Mucosa of rectum (tissue), 2 donors: ENCODE measurements around the gene RDH13.
"Not testable (repeated sequence)": the region's sequence is repeated elsewhere in the genome, so short reads cannot be mapped to it uniquely, and the experiment has no call there.

ENCODE experiments used
- H3K27ac ChIP-seq, 2 donors: one replicate each; pipeline ENCODE4 v1.7.0; 2013; ENCODE audit warnings: inconsistent platforms in 2 of 2, low read depth in 2 of 2, low read length in 2 of 2
- H3K27me3 ChIP-seq, 2 donors: one replicate each; pipeline ENCODE4 v1.7.0; 2013; ENCODE audit warnings: low read length in 2 of 2; ENCODE audit not compliant: control insufficient read depth in 2 of 2, insufficient read depth in 2 of 2
- H3K36me3 ChIP-seq, 2 donors: one replicate each; pipeline ENCODE4 v1.7.0; 2013; ENCODE audit warnings: low read length in 2 of 2; ENCODE audit not compliant: control insufficient read depth in 2 of 2, insufficient read depth in 2 of 2
- H3K4me1 ChIP-seq, 2 donors: one replicate each; pipeline ENCODE4 v1.7.0; 2013; ENCODE audit warnings: low read length in 2 of 2, mild to moderate bottlenecking in 1 of 2; ENCODE audit not compliant: control insufficient read depth in 2 of 2, insufficient read depth in 2 of 2
- H3K4me3 ChIP-seq, 2 donors: one replicate each; pipeline ENCODE4 v1.7.0; 2013; ENCODE audit warnings: low read length in 2 of 2
- H3K9ac ChIP-seq, 2 donors: one replicate each; pipeline ENCODE4 v1.7.0; 2013; ENCODE audit warnings: low read length in 2 of 2, low read depth in 1 of 2, mild to moderate bottlenecking in 1 of 2
- H3K9me3 ChIP-seq, 2 donors: one replicate each; pipeline ENCODE4 v1.7.0; 2013; ENCODE audit warnings: low read length in 2 of 2; ENCODE audit not compliant: control insufficient read depth in 2 of 2
- donor health status: healthy.
- donor health status: Normal muscosa, but diverticular disease.

Gene RDH13

GRCh38 chr19:55032976-55033643 lies 29.8 kb downstream of the RDH13 start:
- not testable (repeated sequence) for H3K4me3 ChIP-seq, H3K4me1 ChIP-seq, H3K36me3 ChIP-seq, H3K27ac ChIP-seq, H3K9ac ChIP-seq, H3K9me3 ChIP-seq, H3K27me3 ChIP-seq

DNA sequence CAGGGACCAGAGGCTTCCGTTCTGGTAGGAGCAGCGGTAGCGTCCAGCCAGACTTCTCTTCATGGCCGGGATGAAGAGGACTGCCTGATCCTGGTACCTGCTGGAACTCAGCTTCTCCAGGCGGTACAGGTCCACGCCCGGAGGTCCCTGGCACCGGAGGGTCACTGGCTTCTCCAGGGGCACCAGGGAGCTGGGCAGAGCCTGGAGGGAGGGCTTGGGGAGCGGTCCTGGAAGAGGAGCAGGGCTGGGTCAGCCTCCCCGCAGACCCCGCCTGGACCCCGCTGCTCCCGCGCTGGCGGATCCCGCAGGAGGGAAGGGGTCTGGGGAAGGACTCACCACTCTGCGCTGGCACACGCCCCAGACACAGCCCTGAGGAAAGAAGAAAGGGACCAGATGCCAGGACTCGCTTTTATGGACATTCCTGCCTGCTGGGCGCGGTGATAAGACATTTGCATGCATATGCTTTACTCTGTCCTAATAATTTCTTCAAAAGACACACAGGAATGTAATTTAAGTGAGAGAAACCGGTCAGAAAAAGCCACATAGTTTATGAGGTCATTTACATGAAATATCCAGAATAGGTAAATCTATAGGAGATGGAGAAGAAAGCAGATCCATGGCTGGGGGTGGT lies 30.7 kb downstream of the RDH13 start:
- no peaks in the 10 kb centered on the region for H3K9me3 ChIP-seq
- no peaks in the 10 kb centered on the region for H3K36me3 ChIP-seq
- H3K9ac ChIP-seq, result no peak overlapping the region
- H3K27me3 ChIP-seq, result no peaks in the 10 kb centered on the region
- no peak overlapping the region for H3K4me3 ChIP-seq
- H3K4me1 ChIP-seq, result no peaks in the 10 kb centered on the region
- no peak overlapping the region for H3K27ac ChIP-seq

DNA sequence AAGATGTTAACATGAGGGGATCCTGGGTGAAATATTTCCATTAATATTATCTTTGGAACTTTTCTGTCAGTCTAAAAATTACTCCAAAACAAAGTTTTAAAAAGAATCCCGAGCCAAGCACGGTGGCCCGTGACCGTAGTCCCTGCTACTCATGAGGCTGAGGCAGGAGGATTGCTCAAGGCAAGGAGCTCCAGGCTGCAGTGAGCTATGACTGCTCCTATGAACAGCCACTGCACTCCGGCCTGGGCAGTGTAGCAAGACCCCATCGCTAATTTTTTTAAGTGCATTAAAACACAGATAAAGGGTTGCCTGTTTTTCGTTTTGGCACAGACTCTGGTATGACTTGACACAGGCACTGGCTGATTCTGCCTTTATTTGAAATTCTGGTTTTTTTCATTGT lies 31.8 kb downstream of the RDH13 start:
- Histone ChIP-seq H3K9ac (no peak overlapping the region), H3K4me3 (no peak overlapping the region), H3K27me3 (no peaks in the 10 kb centered on the region), H3K4me1 (no peaks in the 10 kb centered on the region), H3K36me3 (no peaks in the 10 kb centered on the region), H3K27ac (no peak overlapping the region), H3K9me3 (no peaks in the 10 kb centered on the region)

- no peaks in the 10 kb centered on the region for H3K4me1 ChIP-seq
- H3K9me3 ChIP-seq, result no peaks in the 10 kb centered on the region
- H3K4me3 ChIP-seq, result no peak overlapping the region
- H3K9ac ChIP-seq, result no peak overlapping the region
- no peaks in the 10 kb centered on the region for H3K36me3 ChIP-seq
- H3K27me3 ChIP-seq, result no peaks in the 10 kb centered on the region
- H3K27ac ChIP-seq, result no peak overlapping the region
Measured at GRCh38 chr19:55028757-55029156, 34.2 kb downstream of the RDH13 start.

- Histone ChIP-seq H3K36me3 (no peaks in the 10 kb centered on the region), H3K9ac (no peak overlapping the region), H3K4me3 (no peak overlapping the region), H3K27ac (no peak overlapping the region), H3K4me1 (no peaks in the 10 kb centered on the region), H3K27me3 (no peaks in the 10 kb centered on the region), H3K9me3 (no peaks in the 10 kb centered on the region)
Measured at GRCh38 chr19:55027472-55028337, 35.2 kb downstream of the RDH13 start.

DNA sequence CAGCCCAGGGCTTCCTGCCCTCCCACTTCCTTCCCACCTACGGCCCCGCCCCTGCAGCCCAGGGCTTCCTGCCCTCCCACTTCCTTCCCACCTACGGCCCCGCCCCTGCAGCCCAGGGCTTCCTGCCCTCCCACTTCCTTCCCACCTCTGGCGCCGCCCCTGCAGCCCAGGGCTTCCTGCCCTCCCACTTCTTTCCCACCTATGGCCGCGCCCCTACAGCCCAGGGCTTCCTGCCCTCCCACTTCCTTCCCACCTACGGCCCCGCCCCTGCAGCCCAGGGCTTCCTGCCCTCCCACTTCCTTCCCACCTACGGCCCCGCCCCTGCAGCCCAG lies 35.8 kb downstream of the RDH13 start:
- H3K27me3 ChIP-seq, result not testable (repeated sequence)

DNA sequence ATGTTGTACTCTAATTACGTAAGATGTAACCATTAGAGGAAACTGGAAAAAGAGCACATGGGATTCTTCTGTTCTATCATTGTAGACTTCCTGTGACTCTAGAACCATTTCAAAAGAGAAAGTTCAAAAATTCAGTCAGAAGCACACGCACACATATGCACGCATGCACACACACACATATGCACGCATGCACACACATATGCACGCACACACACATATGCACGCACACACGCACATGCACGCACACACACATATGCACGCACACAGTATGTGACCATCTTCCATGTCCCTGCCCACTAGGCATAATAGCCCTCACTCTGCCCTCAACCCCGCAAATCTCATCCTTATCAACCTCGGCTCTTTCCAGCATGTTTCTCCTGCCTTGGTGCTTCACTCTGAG lies 38.8 kb downstream of the RDH13 start:
- Histone ChIP-seq H3K9ac (no peak overlapping the region), H3K9me3 (no peaks in the 10 kb centered on the region), H3K27me3 (no peaks in the 10 kb centered on the region), H3K27ac (no peak overlapping the region), H3K4me1 (no peaks in the 10 kb centered on the region), H3K4me3 (no peak overlapping the region), H3K36me3 (no peaks in the 10 kb centered on the region)

More for the DNA sequence above, 35.8 kb downstream of the RDH13 start:
- H3K4me1 ChIP-seq, H3K27ac ChIP-seq, H3K36me3 ChIP-seq, H3K9me3 ChIP-seq, H3K4me3 ChIP-seq, H3K9ac ChIP-seq: not testable (repeated sequence)

- not testable (repeated sequence) for H3K4me1 ChIP-seq, H3K9ac ChIP-seq, H3K4me3 ChIP-seq, H3K36me3 ChIP-seq, H3K27ac ChIP-seq, H3K27me3 ChIP-seq, H3K9me3 ChIP-seq
Measured at GRCh38 chr19:55020351-55020750, 42.6 kb downstream of the RDH13 start.

- no peaks in the 10 kb centered on the region for H3K9me3 ChIP-seq
- no peak overlapping the region for H3K27ac ChIP-seq
- H3K36me3 ChIP-seq, result no peaks in the 10 kb centered on the region
- H3K9ac ChIP-seq, result no peak overlapping the region
- no peaks in the 10 kb centered on the region for H3K4me1 ChIP-seq
- H3K27me3 ChIP-seq, result no peaks in the 10 kb centered on the region
- no peak overlapping the region for H3K4me3 ChIP-seq
Measured at GRCh38 chr19:55018633-55019032, 44.3 kb downstream of the RDH13 start.

GRCh38 chr19:55018216-55018615 lies 44.7 kb downstream of the RDH13 start:
- no peaks in the 10 kb centered on the region for H3K27me3 ChIP-seq
- H3K36me3 ChIP-seq, result no peaks in the 10 kb centered on the region
- no peaks in the 10 kb centered on the region for H3K4me1 ChIP-seq
- H3K9ac ChIP-seq, result no peak overlapping the region
- no peak overlapping the region for H3K4me3 ChIP-seq
- no peaks in the 10 kb centered on the region for H3K9me3 ChIP-seq
- no peak overlapping the region for H3K27ac ChIP-seq
